ENCODE results near the gene EFCAB5. TPM values are rescaled to one million over a fixed set of nuclear protein-coding genes. Genes with fewer than 3 reads are reported as not detected.

Gene EFCAB5
- total and polyA plus RNA-seq, 7 experiments from 2014 or later: 0.25 to 2.4 (median 1.0) TPM; not detected in 1

DNA sequence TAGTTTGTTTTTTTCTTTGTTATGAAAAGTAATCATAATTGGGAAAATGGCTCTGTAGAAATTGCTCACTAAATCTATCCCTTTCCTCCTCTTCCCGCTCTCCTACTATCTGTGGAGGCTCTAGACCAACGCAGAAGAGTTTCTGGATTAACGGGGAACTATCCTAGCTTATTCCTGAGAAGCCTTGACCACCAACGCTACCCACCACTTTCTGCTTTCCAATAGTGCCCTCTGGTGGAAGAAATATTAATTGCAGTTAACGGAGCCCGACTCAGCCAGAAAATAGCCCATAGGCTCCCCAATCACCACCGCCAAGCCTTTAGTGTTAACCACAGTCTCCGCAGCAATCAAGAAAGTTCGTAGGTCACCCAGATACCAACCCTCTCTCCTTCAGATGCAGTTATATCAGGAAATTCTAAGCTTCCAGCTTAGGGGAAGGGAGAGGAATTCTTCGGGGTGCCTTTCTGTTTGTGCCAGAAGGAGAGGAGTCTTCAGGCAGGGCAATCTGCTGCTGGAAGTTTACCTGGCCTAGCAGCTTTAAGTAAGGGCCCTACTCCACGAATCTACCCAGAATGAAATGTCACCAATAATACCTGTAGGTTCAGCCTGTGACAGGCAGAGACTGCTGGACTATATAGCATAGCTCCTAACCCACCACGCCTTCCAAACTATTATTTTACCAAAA lies 152.2 kb downstream of the EFCAB5 start:
- H3K36me3 ChIP-seq (ENCODE audit: control insufficient read depth in 2 of 3, insufficient read depth in 3 of 3, low read length in 3 of 3): no peaks in the 10 kb centered on the region
- peaks cover 21 to 56% (median 33%) of the 10 kb centered on the region in 5 donors for H3K27me3 Mint-ChIP-seq
- H3K27ac Mint-ChIP-seq: no peak overlapping the region
- H3K9me3 Mint-ChIP-seq: no peaks in the 10 kb centered on the region
- no peak overlapping the region for H3K27ac ChIP-seq (ENCODE audit: low read depth, low read length)
- peak; percentile 13 to 71 (median 40) for DNase-seq
- no peaks in the 10 kb centered on the region for H3K9me3 ChIP-seq (ENCODE audit: control insufficient read depth in 2 of 3, low read length in 3 of 3)
- no peaks in the 10 kb centered on the region for H3K27me3 ChIP-seq (ENCODE audit: control insufficient read depth in 2 of 2, insufficient read depth in 2 of 2, low read length in 2 of 2)
- ChIA-PET POLR2A (no interaction called here), CTCF (interaction anchor here (0.6 to 4.5 kb wide), 13 partner anchors 10 to 1222 kb away, joined by 3 to 27 read pairs (median 3); no protein-coding TSS in a partner anchor)
- peak; percentile 78 for ATAC-seq
- no peaks in the 10 kb centered on the region for H3K36me3 Mint-ChIP-seq
- H3K4me3 ChIP-seq (ENCODE audit: low read length): no peak overlapping the region
- intact Hi-C loops (cut with micrococcal nuclease): loop anchor here (1.0 to 5.0 kb wide), 5 partner anchors 67 to 513 kb away; partner anchors contain the start of gene SSH2 (in 1 of the 2)
- H3K4me3 Mint-ChIP-seq: peak overlapping the region in 1 of 10 donors; percentile 11
- H3K4me1 ChIP-seq (ENCODE audit: control insufficient read depth in 2 of 2, insufficient read depth in 2 of 2, low read length in 2 of 2): no peaks in the 10 kb centered on the region
- peaks cover 0 to 8% (median 5%) of the 10 kb centered on the region in 7 donors for H3K4me1 Mint-ChIP-seq

DNA sequence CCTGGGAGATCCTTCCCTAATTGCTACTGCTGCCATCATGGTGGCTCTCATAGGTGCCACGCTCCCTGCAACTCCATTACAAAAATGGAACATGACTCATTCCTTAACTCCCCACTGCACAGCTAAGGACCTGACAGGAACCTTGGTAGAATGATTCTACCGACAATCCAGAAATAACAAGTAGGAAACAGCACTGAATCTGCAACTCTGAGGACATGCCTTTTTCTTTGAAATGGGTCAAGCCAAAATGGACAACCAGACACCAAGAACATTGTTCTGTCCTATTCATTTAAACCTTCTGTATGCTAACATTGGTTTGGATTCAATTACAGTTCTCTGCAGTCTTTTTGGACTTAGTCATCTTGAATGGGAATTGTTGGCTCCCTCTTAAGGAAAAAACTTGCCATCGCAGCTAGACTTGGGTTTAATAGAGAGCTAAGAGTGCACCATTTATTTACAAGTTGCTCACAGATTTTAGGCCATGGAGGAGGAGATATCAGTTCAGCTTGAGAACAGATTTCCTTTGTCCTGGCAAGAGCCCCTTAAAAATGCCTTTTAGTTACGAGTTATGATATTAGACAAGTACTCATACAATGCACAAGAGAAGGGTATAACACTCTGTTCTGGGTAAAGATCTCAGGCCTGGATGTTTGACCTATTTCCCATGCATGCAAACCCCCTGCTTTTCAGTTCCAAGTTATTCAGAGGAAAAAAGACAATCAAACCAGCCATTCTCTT lies 154.2 kb downstream of the EFCAB5 start:
- H3K4me1 Mint-ChIP-seq: peaks cover 0 to 8% (median 5%) of the 10 kb centered on the region in 7 donors

DNA sequence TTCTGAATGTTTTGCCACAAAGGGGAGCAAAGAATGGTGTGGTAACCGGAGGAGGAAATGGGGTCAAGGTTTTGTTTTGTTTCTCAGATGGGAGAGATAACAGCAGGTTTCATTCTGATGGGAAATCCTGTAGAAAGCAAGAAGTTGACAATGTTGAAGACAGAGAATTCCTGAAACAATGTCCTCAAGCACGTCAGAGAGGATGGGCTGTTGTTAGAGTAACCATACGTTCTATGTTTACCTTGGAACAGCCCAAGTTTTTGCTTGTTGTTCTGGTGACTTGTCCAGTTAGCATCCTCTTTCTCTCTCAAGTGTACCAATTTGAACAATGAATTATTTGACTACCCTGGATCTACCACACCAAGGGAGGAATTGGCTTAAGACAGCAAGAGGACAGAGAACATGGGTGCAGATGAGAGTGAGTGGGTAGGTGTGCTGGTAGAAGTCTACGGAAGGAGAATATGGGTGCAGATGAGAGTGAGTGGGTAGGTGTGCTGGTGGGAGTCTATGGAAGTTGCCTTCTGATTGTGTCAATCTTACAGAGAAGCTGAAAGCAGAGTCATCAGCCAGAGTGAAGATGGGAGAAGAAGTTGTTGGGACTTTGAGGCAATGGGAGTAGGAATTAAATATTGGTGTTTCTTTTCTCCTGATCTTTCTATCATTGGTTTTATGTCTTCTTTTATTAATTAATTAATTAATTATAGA lies 160.4 kb downstream of the EFCAB5 start:
- Mint-ChIP-seq H3K36me3 (no peaks in the 10 kb centered on the region), H3K9me3 (peaks cover 0 to 1% (median 0%) of the 10 kb centered on the region in 11 donors), H3K27me3 (peaks cover 5 to 23% (median 9%) of the 10 kb centered on the region in 5 donors), H3K27ac (no peak overlapping the region), H3K4me1 (peaks cover 5 to 7% (median 6%) of the 10 kb centered on the region in 7 donors), H3K4me3 (no peak overlapping the region)
- Histone ChIP-seq H3K9me3 (ENCODE audit: control insufficient read depth in 2 of 3, low read length in 3 of 3) (no peaks in the 10 kb centered on the region), H3K4me3 (ENCODE audit: low read length) (no peak overlapping the region), H3K27ac (ENCODE audit: low read depth, low read length) (no peak overlapping the region), H3K4me1 (ENCODE audit: control insufficient read depth in 2 of 2, insufficient read depth in 2 of 2, low read length in 2 of 2) (peaks cover 0 to 7% of the 10 kb centered on the region in 2 donors), H3K36me3 (ENCODE audit: control insufficient read depth in 2 of 3, insufficient read depth in 3 of 3, low read length in 3 of 3) (no peaks in the 10 kb centered on the region), H3K27me3 (ENCODE audit: control insufficient read depth in 2 of 2, insufficient read depth in 2 of 2, low read length in 2 of 2) (no peaks in the 10 kb centered on the region)
- POLR2A ChIA-PET: no interaction called here
- CTCF ChIA-PET: interaction anchor here (5.5 kb wide), 1 partner anchor 235 kb away, joined by 47 read pairs; no protein-coding TSS in a partner anchor
- ATAC-seq (no peak), DNase-seq (no peak)
- intact Hi-C loops (cut with micrococcal nuclease): no loop called here

More for the DNA sequence above, 154.2 kb downstream of the EFCAB5 start:
- Histone ChIP-seq H3K27me3 (ENCODE audit: control insufficient read depth in 2 of 2, insufficient read depth in 2 of 2, low read length in 2 of 2) (no peaks in the 10 kb centered on the region), H3K4me3 (ENCODE audit: low read length) (no peak overlapping the region), H3K27ac (ENCODE audit: low read depth, low read length) (no peak overlapping the region), H3K36me3 (ENCODE audit: control insufficient read depth in 2 of 3, insufficient read depth in 3 of 3, low read length in 3 of 3) (no peaks in the 10 kb centered on the region), H3K4me1 (ENCODE audit: control insufficient read depth in 2 of 2, insufficient read depth in 2 of 2, low read length in 2 of 2) (no peaks in the 10 kb centered on the region), H3K9me3 (ENCODE audit: control insufficient read depth in 2 of 3, low read length in 3 of 3) (no peaks in the 10 kb centered on the region)
- DNase-seq: peak in 2 of 9 donors; percentile 8 to 12
- no peak for ATAC-seq
- Mint-ChIP-seq H3K36me3 (no peaks in the 10 kb centered on the region), H3K9me3 (peaks cover 0 to 1% (median 0%) of the 10 kb centered on the region in 11 donors), H3K4me3 (no peak overlapping the region), H3K27ac (no peak overlapping the region), H3K27me3 (peaks cover 13 to 42% (median 29%) of the 10 kb centered on the region in 5 donors)
- ChIA-PET POLR2A (no interaction called here), CTCF (interaction anchor here (0.7 to 4.5 kb wide), 3 partner anchors 8 to 660 kb away, joined by 4 to 27 read pairs (median 25); no protein-coding TSS in a partner anchor)
- intact Hi-C loops (cut with micrococcal nuclease): no loop called here

DNA sequence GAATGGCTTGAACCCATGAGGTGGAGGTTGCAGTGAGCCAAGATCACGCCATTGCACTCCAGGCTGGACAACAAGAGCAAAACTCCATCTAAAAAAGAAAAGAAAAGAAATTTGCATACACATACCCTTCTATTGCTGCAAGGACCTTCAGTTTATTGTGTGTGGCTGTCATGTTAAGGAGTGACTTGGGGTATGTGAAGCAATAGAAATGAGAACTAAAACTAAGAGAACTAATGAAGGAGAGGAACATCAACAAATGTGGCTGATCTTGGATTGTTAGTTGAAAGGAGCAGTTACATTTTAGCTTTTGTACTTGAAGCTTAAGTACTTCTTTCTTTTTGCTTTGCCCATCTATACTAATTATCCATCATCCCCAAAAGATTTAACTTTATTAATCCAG lies 162.5 kb downstream of the EFCAB5 start:
- intact Hi-C loops (cut with micrococcal nuclease): loop anchor here (1.0 kb wide), 4 partner anchors 21 to 236 kb away; no protein-coding TSS in a partner anchor
- Mint-ChIP-seq H3K9me3 (no peaks in the 10 kb centered on the region), H3K4me3 (peak overlapping the region in 2 of 10 donors; percentile 7 to 87), H3K36me3 (no peaks in the 10 kb centered on the region), H3K4me1 (peaks cover 5 to 7% (median 6%) of the 10 kb centered on the region in 7 donors), H3K27ac (no peak overlapping the region), H3K27me3 (peaks cover 0 to 25% (median 4%) of the 10 kb centered on the region in 5 donors)
- no peak overlapping the region for H3K4me3 ChIP-seq (ENCODE audit: low read length)
- no peaks in the 10 kb centered on the region for H3K27me3 ChIP-seq (ENCODE audit: control insufficient read depth in 2 of 2, insufficient read depth in 2 of 2, low read length in 2 of 2)
- POLR2A ChIA-PET: interaction anchor here (0.7 to 1.4 kb wide), 3 partner anchors 148 to 237 kb away, joined by 3 read pairs; no protein-coding TSS in a partner anchor
- CTCF ChIA-PET: interaction anchor here (0.6 to 5.5 kb wide), 15 partner anchors 9 to 1898 kb away, joined by 3 to 47 read pairs (median 5); partner anchors contain the start of gene TMIGD1
- H3K4me1 ChIP-seq (ENCODE audit: control insufficient read depth in 2 of 2, insufficient read depth in 2 of 2, low read length in 2 of 2): peaks cover 0 to 7% of the 10 kb centered on the region in 2 donors
- DNase-seq (no peak), ATAC-seq (no peak)
- no peak overlapping the region for H3K27ac ChIP-seq (ENCODE audit: low read depth, low read length)
- no peaks in the 10 kb centered on the region for H3K36me3 ChIP-seq (ENCODE audit: control insufficient read depth in 2 of 3, insufficient read depth in 3 of 3, low read length in 3 of 3)
- H3K9me3 ChIP-seq (ENCODE audit: control insufficient read depth in 2 of 3, low read length in 3 of 3): no peaks in the 10 kb centered on the region

DNA sequence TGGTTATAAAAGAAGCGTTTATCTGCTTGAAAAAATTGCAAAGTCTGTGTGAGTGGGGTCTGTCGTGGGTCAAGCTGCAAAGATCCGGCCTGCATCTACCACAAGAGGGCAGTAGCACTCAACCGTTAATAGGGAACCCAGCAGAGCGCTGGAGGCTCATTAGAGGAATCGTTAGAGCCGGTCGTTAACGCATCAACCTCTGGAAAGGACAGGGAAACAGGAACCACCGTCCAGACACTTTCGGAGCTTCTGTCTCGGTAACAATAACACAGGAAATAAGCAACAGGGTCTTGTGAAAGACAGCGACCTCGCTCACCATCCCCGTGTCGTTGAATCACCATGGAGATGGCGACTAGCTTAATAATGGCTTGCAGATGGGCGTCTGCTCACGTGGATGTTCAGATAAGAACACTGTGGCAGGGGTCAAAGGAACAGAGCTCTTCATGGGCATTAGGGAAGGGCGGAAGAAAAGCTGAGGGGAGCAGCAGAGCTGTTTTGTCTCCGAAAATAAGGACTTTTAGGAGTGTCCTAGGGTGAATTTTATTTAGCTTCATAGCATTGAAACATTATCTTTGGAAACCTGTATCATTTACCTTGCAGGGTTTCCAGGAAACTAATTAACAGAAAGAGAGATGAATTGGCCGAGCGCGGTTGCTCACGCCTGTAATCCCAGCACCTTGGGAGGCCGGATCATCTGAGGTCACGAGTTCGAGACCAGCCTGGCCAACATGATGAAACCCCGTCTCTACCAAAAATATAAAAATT lies 163.3 kb downstream of the EFCAB5 start:
- peak overlapping the region; percentile 40 for H3K4me3 ChIP-seq (ENCODE audit: low read length)

More for the DNA sequence above, 163.3 kb downstream of the EFCAB5 start:
- Histone ChIP-seq H3K27me3 (ENCODE audit: control insufficient read depth in 2 of 2, insufficient read depth in 2 of 2, low read length in 2 of 2) (no peaks in the 10 kb centered on the region), H3K9me3 (ENCODE audit: control insufficient read depth in 2 of 3, low read length in 3 of 3) (no peaks in the 10 kb centered on the region), H3K36me3 (ENCODE audit: control insufficient read depth in 2 of 3, insufficient read depth in 3 of 3, low read length in 3 of 3) (no peaks in the 10 kb centered on the region), H3K4me1 (ENCODE audit: control insufficient read depth in 2 of 2, insufficient read depth in 2 of 2, low read length in 2 of 2) (peaks cover 0 to 7% of the 10 kb centered on the region in 2 donors), H3K27ac (ENCODE audit: low read depth, low read length) (no peak overlapping the region)
- ChIA-PET POLR2A (interaction anchor here (0.6 to 1.4 kb wide), 10 partner anchors 9 to 1461 kb away, joined by 3 to 8 read pairs (median 3); partner anchors contain the start of gene NSRP1), CTCF (interaction anchor here (0.7 to 5.5 kb wide), 21 partner anchors 9 to 1899 kb away, joined by 3 to 47 read pairs (median 4); partner anchors contain the start of gene TMIGD1)
- H3K27me3 Mint-ChIP-seq: peaks cover 0 to 29% (median 5%) of the 10 kb centered on the region in 5 donors
- peak overlapping the region; percentile 74 to 91 (median 84) for H3K4me3 Mint-ChIP-seq
- DNase-seq (peak; percentile 35 to 67 (median 58)), ATAC-seq (peak; percentile 98)
- intact Hi-C loops (cut with micrococcal nuclease): loop anchor here (1.0 kb wide), 4 partner anchors 21 to 236 kb away; no protein-coding TSS in a partner anchor
- H3K9me3 Mint-ChIP-seq: no peaks in the 10 kb centered on the region
- peak overlapping the region in 5 of 9 donors; percentile 16 to 73 (median 34) for H3K27ac Mint-ChIP-seq
- H3K4me1 Mint-ChIP-seq: peaks cover 5 to 7% (median 6%) of the 10 kb centered on the region in 7 donors
- no peaks in the 10 kb centered on the region for H3K36me3 Mint-ChIP-seq

All from naive thymus-derived CD4-positive, alpha-beta T cell (primary cell).